Ascending aorta (tissue), 2 donors: Measurements from ENCODE around the gene CRTAC1. TPM values are rescaled to one million over a fixed set of nuclear protein-coding genes. Genes with fewer than 3 reads are reported as not detected.

ENCODE experiments used
- DNase-seq, 2 donors: peaks; one replicate each; pipeline ENCODE4 v3.0.0-alpha.2; 2019; ENCODE audit warnings: low spot score in 2 of 2
- H3K27ac ChIP-seq, 2 donors: fragments of 200-600 bp; sonication (generic); one replicate each; pipeline ENCODE4 v1.5.1; 2016 to 2017; ENCODE audit warnings: mild to moderate bottlenecking in 1 of 2
- H3K27me3 ChIP-seq: fragments of 200-600 bp; sonication (generic); one replicate; pipeline ENCODE4 v1.5.1; 2017
- H3K36me3 ChIP-seq, 2 donors: fragments of 200-600 bp; sonication (generic); one replicate each; pipeline ENCODE4 v1.5.1; 2016
- H3K4me1 ChIP-seq, 2 donors: fragments of 200-600 bp; sonication (generic); one replicate each; pipeline ENCODE4 v1.5.1; 2016 to 2017; ENCODE audit warnings: mild to moderate bottlenecking in 1 of 2
- H3K4me3 ChIP-seq, 2 donors: fragments of 200-600 bp; sonication (generic); one replicate each; pipeline ENCODE4 v1.5.1; 2016 to 2017; ENCODE audit warnings: mild to moderate bottlenecking in 1 of 2
- H3K9me3 ChIP-seq, 2 donors: fragments of 200-600 bp; sonication (generic); one replicate each; pipeline ENCODE4 v1.5.1; 2016
- intact Hi-C: fragments of 100-400 bp; cut with DNase I; formaldehyde crosslinking; loops from one replicate; pipeline ENCODE4 v1.15.1; 2023
- total RNA-seq: library from RNA; depleted of rRNA; stranded (reverse); fragments of >200 nt; gene quantifications from one replicate; pipeline ENCODE4 v1.1.0, GENCODE V29; 2016
- TF ChIP-seq, protein P1 (sequence below), 3 experiments: fragments of 200-600 bp in 2 of 3; fragments of 450-650 bp in 1 of 3; sonication (generic) in 2 of 3; IDR thresholded peaks; one replicate each; pipeline ENCODE4 v1.5.1; 2016 to 2019; ENCODE audit warnings: antibody characterized with exemption in 3 of 3, mild to moderate bottlenecking in 1 of 3, moderate library complexity in 1 of 3

CRTAC1 gene
- total RNA-seq, 1 donor from 2014 or later = 25.2 TPM

GRCh38 chr10:97895915-97896314 lies 134.5 kb downstream of the CRTAC1 start:
- H3K9me3 ChIP-seq = no peaks in the 10 kb centered on the region
- intact Hi-C loops = no loop called here
- DNase-seq = no peak
- TF ChIP-seq, protein P1, sequence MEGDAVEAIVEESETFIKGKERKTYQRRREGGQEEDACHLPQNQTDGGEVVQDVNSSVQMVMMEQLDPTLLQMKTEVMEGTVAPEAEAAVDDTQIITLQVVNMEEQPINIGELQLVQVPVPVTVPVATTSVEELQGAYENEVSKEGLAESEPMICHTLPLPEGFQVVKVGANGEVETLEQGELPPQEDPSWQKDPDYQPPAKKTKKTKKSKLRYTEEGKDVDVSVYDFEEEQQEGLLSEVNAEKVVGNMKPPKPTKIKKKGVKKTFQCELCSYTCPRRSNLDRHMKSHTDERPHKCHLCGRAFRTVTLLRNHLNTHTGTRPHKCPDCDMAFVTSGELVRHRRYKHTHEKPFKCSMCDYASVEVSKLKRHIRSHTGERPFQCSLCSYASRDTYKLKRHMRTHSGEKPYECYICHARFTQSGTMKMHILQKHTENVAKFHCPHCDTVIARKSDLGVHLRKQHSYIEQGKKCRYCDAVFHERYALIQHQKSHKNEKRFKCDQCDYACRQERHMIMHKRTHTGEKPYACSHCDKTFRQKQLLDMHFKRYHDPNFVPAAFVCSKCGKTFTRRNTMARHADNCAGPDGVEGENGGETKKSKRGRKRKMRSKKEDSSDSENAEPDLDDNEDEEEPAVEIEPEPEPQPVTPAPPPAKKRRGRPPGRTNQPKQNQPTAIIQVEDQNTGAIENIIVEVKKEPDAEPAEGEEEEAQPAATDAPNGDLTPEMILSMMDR (IDR thresholded peaks at IDR 0.05) = no peak
- H3K27ac ChIP-seq = no peak overlapping the region
- H3K36me3 ChIP-seq = no peaks in the 10 kb centered on the region
- H3K4me3 ChIP-seq = no peak overlapping the region
- no peaks in the 10 kb centered on the region for H3K27me3 ChIP-seq
- H3K4me1 ChIP-seq = no peaks in the 10 kb centered on the region

DNA sequence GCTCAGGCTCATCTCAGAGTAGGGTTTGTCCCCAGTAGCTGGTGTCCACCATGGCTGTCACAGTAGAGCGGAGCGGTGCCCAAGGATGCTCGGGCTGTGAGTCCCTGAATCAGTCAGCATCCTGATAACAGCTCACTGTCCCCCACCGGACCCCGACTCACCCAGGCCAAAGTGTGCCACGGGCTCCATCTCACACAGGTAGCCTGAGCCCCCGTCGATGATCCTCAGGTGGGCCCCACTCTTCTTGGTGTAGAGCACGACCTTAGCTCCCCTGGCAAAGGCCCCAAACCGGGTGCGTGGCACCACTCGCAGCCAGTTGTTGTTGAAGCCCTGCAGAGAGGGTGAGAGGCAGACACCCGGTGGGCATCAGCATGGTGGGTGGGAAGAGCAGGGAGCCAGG lies 135.3 kb downstream of the CRTAC1 start:
- no peaks in the 10 kb centered on the region for H3K27me3 ChIP-seq
- H3K9me3 ChIP-seq = no peaks in the 10 kb centered on the region
- H3K4me1 ChIP-seq = no peaks in the 10 kb centered on the region
- no peak overlapping the region for H3K4me3 ChIP-seq
- H3K27ac ChIP-seq = no peak overlapping the region
- TF ChIP-seq, protein P1 (IDR thresholded peaks at IDR 0.05) = no peak
- no peak for DNase-seq
- H3K36me3 ChIP-seq = no peaks in the 10 kb centered on the region
- intact Hi-C loops = no loop called here

GRCh38 chr10:97894092-97894491 lies 136.3 kb downstream of the CRTAC1 start:
- no peak for DNase-seq
- Histone ChIP-seq H3K4me1 (no peaks in the 10 kb centered on the region), H3K36me3 (no peaks in the 10 kb centered on the region), H3K4me3 (no peak overlapping the region), H3K9me3 (no peaks in the 10 kb centered on the region), H3K27ac (no peak overlapping the region), H3K27me3 (no peaks in the 10 kb centered on the region)
- TF ChIP-seq, protein P1 (IDR thresholded peaks at IDR 0.05) = no peak
- intact Hi-C loops = no loop called here

DNA sequence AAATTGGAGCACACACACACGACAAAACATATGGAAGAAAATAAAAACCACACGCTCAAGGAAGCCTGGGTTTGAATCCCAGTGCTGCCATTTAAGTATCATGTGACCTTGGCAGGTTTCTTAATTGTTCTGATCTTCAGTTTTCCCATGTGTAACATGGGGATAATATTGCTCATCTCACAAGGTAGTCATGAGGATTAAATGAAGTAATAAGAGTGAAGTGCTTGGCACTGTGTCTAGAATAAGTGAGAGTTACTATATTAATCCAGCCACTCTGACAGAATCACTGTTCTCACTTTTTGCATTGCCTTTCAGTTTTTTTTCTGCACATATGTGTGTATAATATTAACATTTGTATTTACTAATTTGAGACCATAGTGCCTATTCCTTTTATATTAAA lies 137.5 kb downstream of the CRTAC1 start:
- TF ChIP-seq, protein P1 (IDR thresholded peaks at IDR 0.05) = no peak
- Histone ChIP-seq H3K4me1 (no peaks in the 10 kb centered on the region), H3K36me3 (no peaks in the 10 kb centered on the region), H3K4me3 (no peak overlapping the region), H3K27ac (no peak overlapping the region), H3K27me3 (no peaks in the 10 kb centered on the region), H3K9me3 (no peaks in the 10 kb centered on the region)
- intact Hi-C loops = no loop called here
- no peak for DNase-seq

DNA sequence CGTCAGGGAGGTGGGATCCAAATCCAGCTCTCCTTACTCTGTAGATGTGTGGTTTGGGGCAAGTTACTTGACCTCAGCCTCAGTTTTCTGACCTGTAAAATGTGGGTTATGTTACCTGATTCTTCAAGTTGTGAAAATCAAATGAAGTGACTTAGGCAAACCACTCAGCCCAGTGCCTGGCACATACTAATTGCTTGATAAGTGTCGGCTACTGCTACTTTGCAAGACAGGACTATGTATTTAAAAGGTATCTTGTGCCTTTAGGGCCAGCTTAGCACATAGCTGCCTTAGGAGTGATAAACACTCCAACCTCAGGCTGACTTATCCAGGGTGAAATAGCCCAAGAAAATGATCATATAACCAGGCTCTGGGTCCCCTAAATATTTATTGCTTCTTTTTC lies 137.9 kb downstream of the CRTAC1 start:
- Histone ChIP-seq H3K4me3 (no peak overlapping the region), H3K27me3 (no peaks in the 10 kb centered on the region), H3K4me1 (no peaks in the 10 kb centered on the region), H3K9me3 (no peaks in the 10 kb centered on the region), H3K27ac (no peak overlapping the region), H3K36me3 (no peaks in the 10 kb centered on the region)
- TF ChIP-seq, protein P1 (IDR thresholded peaks at IDR 0.05) = no peak
- DNase-seq = no peak
- intact Hi-C loops = no loop called here

DNA sequence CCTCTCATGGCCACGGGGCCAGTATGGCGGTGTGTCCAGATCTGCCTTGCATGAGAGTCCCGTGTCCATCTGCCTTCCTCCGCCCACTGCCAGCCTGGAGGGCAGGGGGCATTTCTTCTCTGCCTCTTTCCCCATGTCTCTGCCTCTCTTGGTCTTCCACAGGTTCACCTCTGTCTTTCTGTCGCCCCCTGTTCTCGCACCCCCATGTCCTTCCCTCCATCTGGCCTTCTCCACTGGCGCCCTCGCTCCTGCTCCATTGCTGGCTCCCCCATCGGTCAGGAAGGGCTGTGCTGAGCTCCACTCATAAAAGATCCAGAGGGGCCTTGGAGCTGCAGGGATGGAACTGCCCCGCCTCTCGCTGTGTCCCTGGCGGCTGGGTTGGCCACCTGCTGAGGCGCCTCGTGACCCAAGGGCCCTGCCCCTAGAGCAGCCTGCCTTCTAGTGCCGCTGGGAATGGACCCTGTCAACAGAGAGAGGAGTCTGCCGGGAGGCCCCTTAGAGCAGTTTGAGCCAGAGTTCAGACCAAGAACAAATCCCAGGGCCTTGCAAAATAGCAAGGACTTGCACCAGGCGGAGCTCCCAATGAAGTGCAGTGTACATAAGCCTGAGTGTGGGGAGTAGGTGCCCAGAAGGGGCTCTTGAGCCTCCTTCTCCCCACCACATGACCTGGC lies 138.8 kb downstream of the CRTAC1 start:
- H3K36me3 ChIP-seq = no peaks in the 10 kb centered on the region
- H3K9me3 ChIP-seq = no peaks in the 10 kb centered on the region
- no peak overlapping the region for H3K27ac ChIP-seq
- H3K27me3 ChIP-seq = no peaks in the 10 kb centered on the region
- H3K4me3 ChIP-seq = no peak overlapping the region
- H3K4me1 ChIP-seq = no peaks in the 10 kb centered on the region
- TF ChIP-seq, protein P1 (IDR thresholded peaks at IDR 0.05) = no peak
- DNase-seq = no peak
- intact Hi-C loops = no loop called here
